Astrocyte (in vitro differentiated cells and primary cell): ENCODE results near the gene ZBTB2.
"Not testable (repeated sequence)": the region's sequence is repeated elsewhere in the genome, so short reads cannot be mapped to it uniquely, and the experiment has no call there.

Experiments used
- EZH2 ChIP-seq: IDR thresholded peaks from 2 replicates; pipeline ENCODE4 v1.6.1; 2012; ENCODE audit warnings: mild to moderate bottlenecking, low read length, inconsistent platforms; ENCODE audit not compliant: insufficient read depth
- TF ChIP-seq, protein P1 (sequence below): IDR thresholded peaks from 2 replicates; pipeline ENCODE4 v1.5.1; 2011; ENCODE audit warnings: low read depth, mild to moderate bottlenecking, inconsistent platforms, low read length, moderate library complexity; ENCODE audit not compliant: insufficient read depth

- TF ChIP-seq, protein P1, sequence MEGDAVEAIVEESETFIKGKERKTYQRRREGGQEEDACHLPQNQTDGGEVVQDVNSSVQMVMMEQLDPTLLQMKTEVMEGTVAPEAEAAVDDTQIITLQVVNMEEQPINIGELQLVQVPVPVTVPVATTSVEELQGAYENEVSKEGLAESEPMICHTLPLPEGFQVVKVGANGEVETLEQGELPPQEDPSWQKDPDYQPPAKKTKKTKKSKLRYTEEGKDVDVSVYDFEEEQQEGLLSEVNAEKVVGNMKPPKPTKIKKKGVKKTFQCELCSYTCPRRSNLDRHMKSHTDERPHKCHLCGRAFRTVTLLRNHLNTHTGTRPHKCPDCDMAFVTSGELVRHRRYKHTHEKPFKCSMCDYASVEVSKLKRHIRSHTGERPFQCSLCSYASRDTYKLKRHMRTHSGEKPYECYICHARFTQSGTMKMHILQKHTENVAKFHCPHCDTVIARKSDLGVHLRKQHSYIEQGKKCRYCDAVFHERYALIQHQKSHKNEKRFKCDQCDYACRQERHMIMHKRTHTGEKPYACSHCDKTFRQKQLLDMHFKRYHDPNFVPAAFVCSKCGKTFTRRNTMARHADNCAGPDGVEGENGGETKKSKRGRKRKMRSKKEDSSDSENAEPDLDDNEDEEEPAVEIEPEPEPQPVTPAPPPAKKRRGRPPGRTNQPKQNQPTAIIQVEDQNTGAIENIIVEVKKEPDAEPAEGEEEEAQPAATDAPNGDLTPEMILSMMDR: not testable (repeated sequence)
- not testable (repeated sequence) for TF ChIP-seq EZH2
These were observed 48.6 kb downstream of the ZBTB2 start for GRCh38 chr6:151342750-151343149.
